IPS-20b (cell line): ENCODE measurements around the gene NAV3.
A peak's percentile ranks its signal among the peaks of the same experiment; 100 is the strongest.

Experiments
- H3K27ac ChIP-seq: one replicate; pipeline ENCODE4 v1.5.1; 2013; ENCODE audit warnings: low read length
- H3K27me3 ChIP-seq: 2 replicates; pipeline ENCODE4 v1.6.1; 2013; ENCODE audit warnings: mild to moderate bottlenecking, low read length, inconsistent platforms; ENCODE audit not compliant: insufficient read depth
- H3K36me3 ChIP-seq: 2 replicates; pipeline ENCODE4 v1.6.1; 2013; ENCODE audit warnings: low read depth, mild to moderate bottlenecking, inconsistent platforms, low read length, moderate library complexity; ENCODE audit not compliant: insufficient read depth
- H3K4me1 ChIP-seq: 2 replicates; pipeline ENCODE4 v1.6.1; 2013; ENCODE audit warnings: mild to moderate bottlenecking, control low read depth, inconsistent platforms, low read length, moderate library complexity; ENCODE audit not compliant: insufficient read depth
- H3K4me3 ChIP-seq: 2 replicates; pipeline ENCODE4 v1.5.1; 2013; ENCODE audit warnings: mild to moderate bottlenecking, low read length, inconsistent platforms
- H3K9ac ChIP-seq: 2 replicates; pipeline ENCODE4 v1.6.1; 2013; ENCODE audit warnings: low read depth, mild to moderate bottlenecking, inconsistent platforms, low read length, moderate library complexity
- H3K9me3 ChIP-seq: 2 replicates; pipeline ENCODE4 v1.6.1; 2013; ENCODE audit warnings: mild to moderate bottlenecking, low read depth, low read length, inconsistent platforms; ENCODE audit not compliant: insufficient read depth

Gene NAV3

DNA sequence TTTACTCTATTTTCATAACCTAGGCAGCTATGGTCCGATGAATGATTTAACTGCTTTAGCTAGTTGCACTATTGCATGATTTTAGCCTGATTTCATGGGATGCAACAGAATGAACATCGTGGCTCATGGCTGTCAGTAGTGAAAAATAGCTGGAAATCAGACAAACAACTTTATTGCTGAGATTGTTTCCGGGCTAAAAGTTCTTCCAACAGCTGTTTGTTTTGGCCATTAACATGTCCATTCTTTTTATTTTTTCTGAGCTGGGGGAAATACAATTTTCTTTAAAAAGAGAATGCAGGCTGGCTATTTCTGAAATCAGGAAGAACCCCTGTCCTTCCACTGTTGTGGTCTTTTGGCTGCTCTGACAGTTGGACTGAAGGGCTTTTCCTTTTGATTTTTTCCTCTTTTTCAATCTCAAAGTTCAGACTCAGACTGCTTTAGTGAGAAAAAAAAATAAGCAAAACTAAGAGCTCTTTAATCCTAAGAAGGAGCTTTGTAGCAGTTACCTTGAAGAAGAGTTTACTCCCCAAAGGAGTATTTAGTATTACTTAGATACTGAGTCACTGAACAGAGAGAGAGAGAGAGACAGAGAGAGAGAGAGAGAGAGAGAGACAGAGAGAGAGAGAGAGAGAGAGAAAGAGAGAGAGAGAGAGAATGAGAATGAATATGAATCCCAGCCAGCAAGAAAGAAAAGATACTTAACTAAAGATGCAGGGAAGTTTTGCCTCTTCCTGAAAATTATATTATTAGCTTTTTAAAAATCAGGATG lies at the start of gene NAV3:
Gene NAV3 (plus strand): TSS at position 312 of the 769 bp plus-strand sequence. CDS start 568 bp downstream, outside the sequence.
- Histone ChIP-seq H3K4me1 (no peaks in the 10 kb centered on the region), H3K9me3 (no peaks in the 10 kb centered on the region), H3K27me3 (no peaks in the 10 kb centered on the region), H3K9ac (no peak within 1 kb of the TSS), H3K27ac (no peak within 1 kb of the TSS), H3K36me3 (no peaks in the 10 kb centered on the region), H3K4me3 (no peak within 1 kb of the TSS)

DNA sequence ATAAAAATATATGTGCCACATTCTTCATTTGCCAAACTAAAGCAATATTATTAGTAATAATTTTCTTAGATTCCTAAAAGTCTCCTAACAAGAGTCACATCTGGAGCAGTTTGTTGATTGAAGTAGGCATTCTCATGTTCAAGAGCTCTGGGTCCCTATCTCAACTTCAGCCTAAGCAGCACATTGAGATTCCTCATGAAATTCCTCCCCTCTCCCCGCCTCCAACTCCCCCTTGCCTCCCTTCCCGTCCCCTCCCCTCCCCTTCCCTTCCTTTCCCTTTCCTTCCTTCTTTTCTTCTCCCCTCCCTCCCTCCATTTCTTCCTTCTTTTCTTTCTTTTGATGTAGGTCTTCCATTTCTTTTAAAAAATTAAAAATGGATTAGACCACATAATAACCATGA lies 48.7 kb upstream of the NAV3 start:
- H3K4me3 ChIP-seq: no peak overlapping the region
- no peaks in the 10 kb centered on the region for H3K9me3 ChIP-seq
- H3K27me3 ChIP-seq: peaks cover 82% of the 10 kb centered on the region
- peaks cover 9% of the 10 kb centered on the region; the same call in 1 of the 2 replicates for H3K4me1 ChIP-seq
- H3K27ac ChIP-seq: no peak overlapping the region
- no peaks in the 10 kb centered on the region for H3K36me3 ChIP-seq
- no peak overlapping the region for H3K9ac ChIP-seq

- peaks cover 75% of the 10 kb centered on the region for H3K27me3 ChIP-seq
- no peak overlapping the region for H3K27ac ChIP-seq
- no peaks in the 10 kb centered on the region for H3K36me3 ChIP-seq
- no peak overlapping the region for H3K9ac ChIP-seq
- peaks cover 9% of the 10 kb centered on the region; the same call in 1 of the 2 replicates for H3K4me1 ChIP-seq
- no peak overlapping the region for H3K4me3 ChIP-seq
- no peaks in the 10 kb centered on the region for H3K9me3 ChIP-seq
Observed at GRCh38 chr12:77782766-77783165, 47.9 kb upstream of the NAV3 start.

- H3K4me3 ChIP-seq: no peak overlapping the region
- peaks cover 55% of the 10 kb centered on the region for H3K27me3 ChIP-seq
- peaks cover 17% of the 10 kb centered on the region; the same call in 1 of the 2 replicates for H3K4me1 ChIP-seq
- H3K27ac ChIP-seq: no peak overlapping the region
- H3K36me3 ChIP-seq: no peaks in the 10 kb centered on the region
- H3K9ac ChIP-seq: no peak overlapping the region
- H3K9me3 ChIP-seq: no peaks in the 10 kb centered on the region
Observed at GRCh38 chr12:77785211-77785610, 45.5 kb upstream of the NAV3 start.

DNA sequence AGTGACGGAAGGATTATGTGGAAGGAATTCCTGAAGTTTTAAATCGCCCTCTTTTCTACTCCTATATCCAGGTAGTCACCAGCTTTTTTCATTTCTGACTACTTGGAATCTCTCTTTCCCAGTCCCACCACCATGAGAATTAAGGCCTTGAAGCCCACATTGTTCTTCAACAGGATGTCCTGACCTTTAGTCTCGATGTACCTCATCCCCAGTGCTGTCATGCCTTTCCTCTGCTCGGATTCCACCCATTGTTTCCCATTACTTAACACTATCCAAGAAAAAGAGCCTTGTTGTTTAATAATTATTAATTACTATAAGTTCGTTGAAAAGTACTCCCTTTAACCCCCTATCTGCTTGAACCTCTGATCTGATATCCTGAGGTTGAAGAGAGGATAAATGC lies 44.0 kb upstream of the NAV3 start:
- peaks cover 41% of the 10 kb centered on the region for H3K27me3 ChIP-seq
- H3K9me3 ChIP-seq: no peaks in the 10 kb centered on the region
- no peaks in the 10 kb centered on the region for H3K36me3 ChIP-seq
- H3K4me3 ChIP-seq: no peak overlapping the region
- H3K27ac ChIP-seq: no peak overlapping the region
- peaks cover 10% of the 10 kb centered on the region; the same call in 1 of the 2 replicates for H3K4me1 ChIP-seq
- H3K9ac ChIP-seq: no peak overlapping the region

- Histone ChIP-seq H3K4me1 (peaks cover 8% of the 10 kb centered on the region; the same call in 1 of the 2 replicates), H3K9me3 (no peaks in the 10 kb centered on the region), H3K4me3 (peak overlapping the region; percentile 1; the same call in 1 of the 2 replicates), H3K36me3 (no peaks in the 10 kb centered on the region), H3K27ac (no peak overlapping the region), H3K27me3 (peaks cover 22% of the 10 kb centered on the region), H3K9ac (no peak overlapping the region)
Observed at GRCh38 chr12:77788231-77789168, 42.2 kb upstream of the NAV3 start.

DNA sequence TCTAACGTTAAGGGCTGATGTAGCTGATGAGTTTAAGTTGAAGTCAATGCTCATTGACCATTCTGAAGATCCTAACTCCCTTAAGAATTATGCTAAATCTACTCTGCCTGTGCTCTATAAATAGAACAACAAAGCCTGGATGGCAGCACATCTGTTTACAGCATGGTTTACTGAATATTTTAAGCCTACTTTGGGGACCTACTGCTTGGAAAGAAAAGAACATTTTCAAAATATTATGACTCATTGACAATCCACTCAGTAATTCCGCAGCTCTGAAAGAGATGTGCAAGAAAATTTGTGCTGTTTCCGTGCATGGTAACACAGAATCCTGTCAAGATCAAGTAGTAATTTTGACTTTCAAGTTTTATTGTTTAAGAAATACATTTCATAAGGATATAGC lies 35.0 kb upstream of the NAV3 start:
- H3K9me3 ChIP-seq: no peaks in the 10 kb centered on the region
- no peak overlapping the region for H3K4me3 ChIP-seq
- no peak overlapping the region for H3K9ac ChIP-seq
- no peaks in the 10 kb centered on the region for H3K36me3 ChIP-seq
- no peak overlapping the region for H3K27ac ChIP-seq
- no peaks in the 10 kb centered on the region for H3K4me1 ChIP-seq
- H3K27me3 ChIP-seq: no peaks in the 10 kb centered on the region

GRCh38 chr12:77796775-77797174 lies 33.9 kb upstream of the NAV3 start:
- no peaks in the 10 kb centered on the region for H3K36me3 ChIP-seq
- no peak overlapping the region for H3K4me3 ChIP-seq
- no peaks in the 10 kb centered on the region for H3K27me3 ChIP-seq
- no peak overlapping the region for H3K9ac ChIP-seq
- no peaks in the 10 kb centered on the region for H3K9me3 ChIP-seq
- H3K4me1 ChIP-seq: no peaks in the 10 kb centered on the region
- H3K27ac ChIP-seq: no peak overlapping the region

GRCh38 chr12:77800501-77800900 lies 30.2 kb upstream of the NAV3 start:
- Histone ChIP-seq H3K27me3 (no peaks in the 10 kb centered on the region), H3K36me3 (no peaks in the 10 kb centered on the region), H3K9ac (no peak overlapping the region), H3K27ac (no peak overlapping the region), H3K9me3 (peaks cover 4% of the 10 kb centered on the region; the same call in 1 of the 2 replicates), H3K4me3 (no peak overlapping the region), H3K4me1 (no peaks in the 10 kb centered on the region)

DNA sequence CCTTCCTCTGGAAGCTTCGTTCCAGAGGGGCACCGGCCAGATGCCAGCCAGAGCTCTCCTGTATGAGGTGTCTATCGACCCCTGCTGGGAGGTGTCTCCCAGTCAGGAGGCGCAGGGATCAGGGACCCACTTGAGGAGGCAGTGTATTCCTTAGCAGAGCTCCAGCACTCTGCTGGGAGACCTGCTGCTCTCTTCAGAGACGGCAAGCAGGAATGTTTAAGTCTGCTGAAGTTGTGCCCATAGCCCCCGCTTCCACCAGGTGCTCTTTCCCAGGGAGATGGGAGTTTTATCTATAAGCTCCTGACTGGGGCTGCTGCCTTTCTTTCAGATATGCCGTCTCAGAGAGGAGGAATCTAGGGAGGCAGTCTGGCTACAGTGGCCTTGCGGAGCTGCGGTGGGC lies 22.2 kb upstream of the NAV3 start:
- Histone ChIP-seq H3K36me3 (no peaks in the 10 kb centered on the region), H3K9ac (no peak overlapping the region), H3K9me3 (peaks cover 4% of the 10 kb centered on the region; the same call in 1 of the 2 replicates), H3K4me3 (no peak overlapping the region), H3K27ac (no peak overlapping the region), H3K27me3 (no peaks in the 10 kb centered on the region), H3K4me1 (no peaks in the 10 kb centered on the region)

DNA sequence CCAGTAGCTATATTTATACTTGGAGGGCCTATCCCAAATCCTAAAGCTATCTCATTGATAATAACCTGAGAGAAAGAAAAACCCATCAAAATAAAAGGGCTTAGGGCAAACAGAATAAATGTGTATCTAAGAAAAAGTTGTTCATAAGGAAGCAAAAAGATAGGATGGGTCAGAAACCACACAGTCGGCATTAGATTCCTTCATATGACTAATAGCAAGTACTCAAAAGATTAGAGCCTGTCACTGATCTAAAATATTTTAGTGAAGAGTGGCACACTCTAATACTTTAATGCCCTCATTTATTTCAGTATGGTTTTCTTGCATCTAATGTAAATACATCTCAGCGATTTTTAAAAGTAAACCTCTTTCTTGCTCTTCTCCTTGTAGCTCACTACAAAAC lies 17.1 kb upstream of the NAV3 start:
- Histone ChIP-seq H3K27me3 (no peaks in the 10 kb centered on the region), H3K36me3 (no peaks in the 10 kb centered on the region), H3K27ac (no peak overlapping the region), H3K4me3 (no peak overlapping the region), H3K9ac (no peak overlapping the region), H3K9me3 (no peaks in the 10 kb centered on the region), H3K4me1 (no peaks in the 10 kb centered on the region)
